Neural progenitor cell (in vitro differentiated cells): Measurements from ENCODE around the gene OOSP2.

Experiments
- EZH2 ChIP-seq: fragments of 200-600 bp; sonication (generic); IDR thresholded peaks from 2 replicates; pipeline ENCODE4 v1.6.1; 2017; ENCODE audit warnings: antibody characterized with exemption, mild to moderate bottlenecking, moderate library complexity
- TF ChIP-seq, protein P1 (sequence below): fragments of 200-600 bp; sonication (generic); IDR thresholded peaks from 2 replicates; pipeline ENCODE4 v1.5.1; 2017; ENCODE audit warnings: antibody characterized with exemption, mild to moderate bottlenecking

DNA sequence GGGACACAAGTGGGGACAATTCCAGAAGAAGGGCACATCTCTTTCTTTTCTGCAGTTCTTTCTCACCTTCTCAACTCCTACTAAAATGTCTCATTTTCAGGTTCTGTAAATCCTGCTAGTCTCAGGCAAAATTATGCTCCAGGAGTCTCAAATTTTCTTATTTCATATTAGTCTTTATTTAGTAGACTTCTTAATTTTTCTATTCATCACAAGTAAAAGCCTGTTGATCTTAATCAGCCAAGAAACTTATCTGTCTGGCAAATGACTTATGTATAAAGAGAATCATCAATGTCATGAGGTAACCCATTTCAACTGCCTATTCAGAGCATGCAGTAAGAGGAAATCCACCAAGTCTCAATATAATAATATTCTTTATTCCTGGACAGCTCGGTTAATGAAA is 48.2 kb downstream of the OOSP2 start, which contains the start of gene MS4A2:
- TF ChIP-seq, protein P1, sequence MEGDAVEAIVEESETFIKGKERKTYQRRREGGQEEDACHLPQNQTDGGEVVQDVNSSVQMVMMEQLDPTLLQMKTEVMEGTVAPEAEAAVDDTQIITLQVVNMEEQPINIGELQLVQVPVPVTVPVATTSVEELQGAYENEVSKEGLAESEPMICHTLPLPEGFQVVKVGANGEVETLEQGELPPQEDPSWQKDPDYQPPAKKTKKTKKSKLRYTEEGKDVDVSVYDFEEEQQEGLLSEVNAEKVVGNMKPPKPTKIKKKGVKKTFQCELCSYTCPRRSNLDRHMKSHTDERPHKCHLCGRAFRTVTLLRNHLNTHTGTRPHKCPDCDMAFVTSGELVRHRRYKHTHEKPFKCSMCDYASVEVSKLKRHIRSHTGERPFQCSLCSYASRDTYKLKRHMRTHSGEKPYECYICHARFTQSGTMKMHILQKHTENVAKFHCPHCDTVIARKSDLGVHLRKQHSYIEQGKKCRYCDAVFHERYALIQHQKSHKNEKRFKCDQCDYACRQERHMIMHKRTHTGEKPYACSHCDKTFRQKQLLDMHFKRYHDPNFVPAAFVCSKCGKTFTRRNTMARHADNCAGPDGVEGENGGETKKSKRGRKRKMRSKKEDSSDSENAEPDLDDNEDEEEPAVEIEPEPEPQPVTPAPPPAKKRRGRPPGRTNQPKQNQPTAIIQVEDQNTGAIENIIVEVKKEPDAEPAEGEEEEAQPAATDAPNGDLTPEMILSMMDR, result no peak
- TF ChIP-seq EZH2, result no peak
